ENCODE results near the gene ZNF335. TPM values are rescaled to one million over a fixed set of nuclear protein-coding genes. Genes with fewer than 3 reads are reported as not detected.

Gene ZNF335
- total and polyA plus RNA-seq, 2 of the 13 experiments (the other 11 are each of a cell fraction or from before 2014, with no cell fraction given), result 9.7 to 13.7 TPM

DNA sequence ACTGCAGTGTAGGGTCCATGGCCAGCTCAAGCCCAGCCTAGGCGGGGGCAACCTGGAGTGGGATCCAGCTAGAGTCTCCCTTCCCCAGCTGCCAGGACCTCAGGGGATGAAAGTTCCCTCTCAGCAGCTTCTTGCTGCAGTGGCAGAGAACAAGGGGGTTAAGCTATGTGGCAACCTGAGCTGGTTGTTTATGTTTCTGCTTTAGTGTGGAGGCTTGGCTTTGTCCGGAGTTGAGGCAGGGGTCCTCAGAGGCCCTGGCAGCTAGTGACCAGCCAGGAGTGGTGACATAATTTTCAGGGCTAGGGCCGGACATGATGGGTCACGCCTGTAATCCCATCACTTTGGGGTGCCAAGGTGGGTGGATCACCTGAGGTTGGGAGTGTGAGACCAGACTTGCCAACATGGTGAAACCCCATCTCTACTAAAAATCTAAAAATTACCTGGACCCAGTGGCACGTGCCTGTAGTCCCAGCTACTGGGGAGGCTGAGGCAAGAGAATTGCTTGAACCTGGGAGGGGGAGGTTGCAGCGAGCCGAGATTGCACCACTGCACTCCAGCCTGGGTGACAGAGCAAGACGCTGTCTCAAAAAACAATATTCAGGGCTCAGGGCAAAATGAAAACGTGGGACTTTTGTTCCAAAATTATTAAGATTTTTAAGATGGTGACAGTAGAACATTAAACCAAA lies 46.0 kb downstream of the ZNF335 start (continued):
- no peak for TF ChIP-seq ZNF737 (CRISPR knock-in tag; IDR thresholded peaks at IDR 0.05; ENCODE audit: borderline replicate concordance)
- TF ChIP-seq HOXD1 (CRISPR knock-in tag; IDR thresholded peaks at IDR 0.05), result no peak
- no peak; the same call in 1 of the 2 replicates for TF ChIP-seq ZSCAN31 (CRISPR knock-in tag; IDR thresholded peaks at IDR 0.05; ENCODE audit: low read depth)
- TF ChIP-seq, protein P1, sequence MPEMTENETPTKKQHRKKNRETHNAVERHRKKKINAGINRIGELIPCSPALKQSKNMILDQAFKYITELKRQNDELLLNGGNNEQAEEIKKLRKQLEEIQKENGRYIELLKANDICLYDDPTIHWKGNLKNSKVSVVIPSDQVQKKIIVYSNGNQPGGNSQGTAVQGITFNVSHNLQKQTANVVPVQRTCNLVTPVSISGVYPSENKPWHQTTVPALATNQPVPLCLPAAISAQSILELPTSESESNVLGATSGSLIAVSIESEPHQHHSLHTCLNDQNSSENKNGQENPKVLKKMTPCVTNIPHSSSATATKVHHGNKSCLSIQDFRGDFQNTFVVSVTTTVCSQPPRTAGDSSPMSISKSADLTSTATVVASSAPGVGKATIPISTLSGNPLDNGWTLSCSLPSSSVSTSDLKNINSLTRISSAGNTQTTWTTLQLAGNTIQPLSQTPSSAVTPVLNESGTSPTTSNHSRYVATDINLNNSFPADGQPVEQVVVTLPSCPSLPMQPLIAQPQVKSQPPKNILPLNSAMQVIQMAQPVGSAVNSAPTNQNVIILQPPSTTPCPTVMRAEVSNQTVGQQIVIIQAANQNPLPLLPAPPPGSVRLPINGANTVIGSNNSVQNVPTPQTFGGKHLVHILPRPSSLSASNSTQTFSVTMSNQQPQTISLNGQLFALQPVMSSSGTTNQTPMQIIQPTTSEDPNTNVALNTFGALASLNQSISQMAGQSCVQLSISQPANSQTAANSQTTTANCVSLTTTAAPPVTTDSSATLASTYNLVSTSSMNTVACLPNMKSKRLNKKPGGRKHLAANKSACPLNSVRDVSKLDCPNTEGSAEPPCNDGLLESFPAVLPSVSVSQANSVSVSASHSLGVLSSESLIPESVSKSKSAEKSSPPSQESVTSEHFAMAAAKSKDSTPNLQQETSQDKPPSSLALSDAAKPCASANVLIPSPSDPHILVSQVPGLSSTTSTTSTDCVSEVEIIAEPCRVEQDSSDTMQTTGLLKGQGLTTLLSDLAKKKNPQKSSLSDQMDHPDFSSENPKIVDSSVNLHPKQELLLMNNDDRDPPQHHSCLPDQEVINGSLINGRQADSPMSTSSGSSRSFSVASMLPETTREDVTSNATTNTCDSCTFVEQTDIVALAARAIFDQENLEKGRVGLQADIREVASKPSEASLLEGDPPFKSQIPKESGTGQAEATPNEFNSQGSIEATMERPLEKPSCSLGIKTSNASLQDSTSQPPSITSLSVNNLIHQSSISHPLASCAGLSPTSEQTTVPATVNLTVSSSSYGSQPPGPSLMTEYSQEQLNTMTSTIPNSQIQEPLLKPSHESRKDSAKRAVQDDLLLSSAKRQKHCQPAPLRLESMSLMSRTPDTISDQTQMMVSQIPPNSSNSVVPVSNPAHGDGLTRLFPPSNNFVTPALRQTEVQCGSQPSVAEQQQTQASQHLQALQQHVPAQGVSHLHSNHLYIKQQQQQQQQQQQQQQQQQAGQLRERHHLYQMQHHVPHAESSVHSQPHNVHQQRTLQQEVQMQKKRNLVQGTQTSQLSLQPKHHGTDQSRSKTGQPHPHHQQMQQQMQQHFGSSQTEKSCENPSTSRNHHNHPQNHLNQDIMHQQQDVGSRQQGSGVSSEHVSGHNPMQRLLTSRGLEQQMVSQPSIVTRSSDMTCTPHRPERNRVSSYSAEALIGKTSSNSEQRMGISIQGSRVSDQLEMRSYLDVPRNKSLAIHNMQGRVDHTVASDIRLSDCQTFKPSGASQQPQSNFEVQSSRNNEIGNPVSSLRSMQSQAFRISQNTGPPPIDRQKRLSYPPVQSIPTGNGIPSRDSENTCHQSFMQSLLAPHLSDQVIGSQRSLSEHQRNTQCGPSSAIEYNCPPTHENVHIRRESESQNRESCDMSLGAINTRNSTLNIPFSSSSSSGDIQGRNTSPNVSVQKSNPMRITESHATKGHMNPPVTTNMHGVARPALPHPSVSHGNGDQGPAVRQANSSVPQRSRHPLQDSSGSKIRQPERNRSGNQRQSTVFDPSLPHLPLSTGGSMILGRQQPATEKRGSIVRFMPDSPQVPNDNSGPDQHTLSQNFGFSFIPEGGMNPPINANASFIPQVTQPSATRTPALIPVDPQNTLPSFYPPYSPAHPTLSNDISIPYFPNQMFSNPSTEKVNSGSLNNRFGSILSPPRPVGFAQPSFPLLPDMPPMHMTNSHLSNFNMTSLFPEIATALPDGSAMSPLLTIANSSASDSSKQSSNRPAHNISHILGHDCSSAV (CRISPR knock-in tag; IDR thresholded peaks at IDR 0.05; ENCODE audit: borderline replicate concordance), result no peak
- no peak for TF ChIP-seq CHD4 (IDR thresholded peaks at IDR 0.05; ENCODE audit: borderline replicate concordance, low read length)
- TF ChIP-seq DR1 (CRISPR knock-in tag; IDR thresholded peaks at IDR 0.05), result no peak
- TF ChIP-seq SRF (IDR thresholded peaks at IDR 0.05; ENCODE audit: low read depth, low read length), result no peak
- TF ChIP-seq, protein P2, sequence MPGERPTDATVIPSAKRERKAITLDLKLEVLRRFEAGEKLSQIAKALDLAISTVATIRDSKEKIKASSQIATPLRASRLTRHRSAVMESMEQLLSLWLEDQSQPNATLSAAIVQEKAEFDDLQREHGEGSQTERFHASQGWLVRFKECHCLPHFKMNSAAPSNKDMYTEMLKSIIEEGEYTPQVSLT (CRISPR knock-in tag; IDR thresholded peaks at IDR 0.05; ENCODE audit: borderline replicate concordance, low read depth), result no peak
- TF ChIP-seq MTA3 (CRISPR knock-in tag; IDR thresholded peaks at IDR 0.05), result no peak
- TF ChIP-seq, protein P3, sequence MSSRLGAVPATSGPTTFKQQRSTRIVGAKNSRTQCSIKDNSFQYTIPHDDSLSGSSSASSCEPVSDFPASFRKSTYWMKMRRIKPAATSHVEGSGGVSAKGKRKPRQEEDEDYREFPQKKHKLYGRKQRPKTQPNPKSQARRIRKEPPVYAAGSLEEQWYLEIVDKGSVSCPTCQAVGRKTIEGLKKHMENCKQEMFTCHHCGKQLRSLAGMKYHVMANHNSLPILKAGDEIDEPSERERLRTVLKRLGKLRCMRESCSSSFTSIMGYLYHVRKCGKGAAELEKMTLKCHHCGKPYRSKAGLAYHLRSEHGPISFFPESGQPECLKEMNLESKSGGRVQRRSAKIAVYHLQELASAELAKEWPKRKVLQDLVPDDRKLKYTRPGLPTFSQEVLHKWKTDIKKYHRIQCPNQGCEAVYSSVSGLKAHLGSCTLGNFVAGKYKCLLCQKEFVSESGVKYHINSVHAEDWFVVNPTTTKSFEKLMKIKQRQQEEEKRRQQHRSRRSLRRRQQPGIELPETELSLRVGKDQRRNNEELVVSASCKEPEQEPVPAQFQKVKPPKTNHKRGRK (CRISPR knock-in tag; IDR thresholded peaks at IDR 0.05), result no peak
- TF ChIP-seq, protein P4, sequence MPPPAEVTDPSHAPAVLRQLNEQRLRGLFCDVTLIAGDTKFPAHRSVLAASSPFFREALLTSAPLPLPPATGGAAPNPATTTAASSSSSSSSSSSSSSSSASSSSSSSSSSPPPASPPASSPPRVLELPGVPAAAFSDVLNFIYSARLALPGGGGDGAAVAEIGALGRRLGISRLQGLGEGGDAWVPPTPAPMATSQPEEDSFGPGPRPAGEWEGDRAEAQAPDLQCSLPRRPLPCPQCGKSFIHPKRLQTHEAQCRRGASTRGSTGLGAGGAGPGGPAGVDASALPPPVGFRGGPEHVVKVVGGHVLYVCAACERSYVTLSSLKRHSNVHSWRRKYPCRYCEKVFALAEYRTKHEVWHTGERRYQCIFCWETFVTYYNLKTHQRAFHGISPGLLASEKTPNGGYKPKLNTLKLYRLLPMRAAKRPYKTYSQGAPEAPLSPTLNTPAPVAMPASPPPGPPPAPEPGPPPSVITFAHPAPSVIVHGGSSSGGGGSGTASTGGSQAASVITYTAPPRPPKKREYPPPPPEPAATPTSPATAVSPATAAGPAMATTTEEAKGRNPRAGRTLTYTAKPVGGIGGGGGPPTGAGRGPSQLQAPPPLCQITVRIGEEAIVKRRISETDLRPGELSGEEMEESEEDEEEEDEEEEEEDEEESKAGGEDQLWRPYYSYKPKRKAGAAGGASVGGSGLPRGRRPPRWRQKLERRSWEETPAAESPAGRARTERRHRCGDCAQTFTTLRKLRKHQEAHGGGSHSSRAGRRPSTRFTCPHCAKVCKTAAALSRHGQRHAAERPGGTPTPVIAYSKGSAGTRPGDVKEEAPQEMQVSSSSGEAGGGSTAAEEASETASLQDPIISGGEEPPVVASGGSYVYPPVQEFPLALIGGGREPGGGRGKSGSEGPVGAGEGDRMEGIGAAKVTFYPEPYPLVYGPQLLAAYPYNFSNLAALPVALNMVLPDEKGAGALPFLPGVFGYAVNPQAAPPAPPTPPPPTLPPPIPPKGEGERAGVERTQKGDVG (CRISPR knock-in tag; IDR thresholded peaks at IDR 0.05; ENCODE audit: borderline replicate concordance), result 0 out of 2 replicates have a peak, but pooled peaks have one; percentile 34
- TF ChIP-seq, protein P5, sequence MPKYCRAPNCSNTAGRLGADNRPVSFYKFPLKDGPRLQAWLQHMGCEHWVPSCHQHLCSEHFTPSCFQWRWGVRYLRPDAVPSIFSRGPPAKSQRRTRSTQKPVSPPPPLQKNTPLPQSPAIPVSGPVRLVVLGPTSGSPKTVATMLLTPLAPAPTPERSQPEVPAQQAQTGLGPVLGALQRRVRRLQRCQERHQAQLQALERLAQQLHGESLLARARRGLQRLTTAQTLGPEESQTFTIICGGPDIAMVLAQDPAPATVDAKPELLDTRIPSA (CRISPR knock-in tag; IDR thresholded peaks at IDR 0.05; ENCODE audit: borderline replicate concordance), result no peak
- TF ChIP-seq KDM5B (CRISPR knock-in tag; IDR thresholded peaks at IDR 0.05; ENCODE audit: borderline replicate concordance), result no peak
- TF ChIP-seq ISL2 (CRISPR knock-in tag; IDR thresholded peaks at IDR 0.05), result 0 out of 2 replicates have a peak, but pooled peaks have one; percentile 5

Measured in HepG2 (cell line).